CD4-positive, alpha-beta T cell (primary cell): Measurements from ENCODE around the gene ADO. TPM values are rescaled to one million over a fixed set of nuclear protein-coding genes. Genes with fewer than 3 reads are reported as not detected.

Experiments used
- ATAC-seq: fragments of 200-7000 bp; cut with Tn5 transposase; one replicate; pipeline ENCODE4 v1.10.0; 2022; ENCODE audit warnings: mild to moderate bottlenecking; ENCODE audit not compliant: poor library complexity
- CTCF ChIA-PET: fragments of 350-600 bp; sonication (Branson Sonifier 250); formaldehyde crosslinking; loops from one replicate; lab custom pipeline; 2021; ENCODE audit warnings: antibody characterized with exemption, inconsistent platforms; lab: Charles Lee
- POLR2A ChIA-PET: fragments of 350-600 bp; sonication (Branson Sonifier 250); formaldehyde crosslinking; loops from one replicate; lab custom pipeline; 2021; ENCODE audit warnings: antibody characterized with exemption, inconsistent platforms; lab: Charles Lee
- DNase-seq, 14 experiments: peaks; one replicate each; pipeline ENCODE4 v3.0.0-alpha.2; 2013 to 2020; ENCODE audit warnings: mixed read lengths in 2 of 14
- H3K27ac ChIP-seq, 2 donors: one replicate each; pipeline versions ENCODE4 v1.5.1 to v1.7.0; 2013; ENCODE audit warnings: low read length in 2 of 2, low read depth in 1 of 2, mild to moderate bottlenecking in 1 of 2
- H3K27me3 ChIP-seq, 2 experiments: 1 replicate in 1 of 2; 2 replicates in 1 of 2; pipeline versions ENCODE4 v1.6.1 to v1.7.0; 2013; ENCODE audit warnings: low read length in 2 of 2, control low read depth in 1 of 2, mild to moderate bottlenecking in 1 of 2, moderate library complexity in 1 of 2; ENCODE audit not compliant: insufficient read depth in 2 of 2, control insufficient read depth in 1 of 2
- H3K36me3 ChIP-seq: one replicate; pipeline ENCODE4 v1.6.1; 2013; ENCODE audit warnings: low read length, control low read depth; ENCODE audit not compliant: insufficient read depth
- H3K4me1 ChIP-seq: one replicate; pipeline ENCODE4 v1.6.1; 2013; ENCODE audit warnings: low read length, control low read depth; ENCODE audit not compliant: insufficient read depth
- H3K4me3 ChIP-seq: one replicate; pipeline ENCODE4 v1.5.1; 2013; ENCODE audit warnings: mild to moderate bottlenecking, low read length, moderate library complexity
- H3K9me3 ChIP-seq, 2 experiments: 1 replicate in 1 of 2; 2 replicates in 1 of 2; pipeline versions ENCODE4 v1.6.1 to v1.7.0; 2013; ENCODE audit warnings: low read length in 2 of 2, mild to moderate bottlenecking in 2 of 2, control low read depth in 1 of 2, moderate library complexity in 1 of 2; ENCODE audit not compliant: control insufficient read depth in 1 of 2, insufficient read depth in 1 of 2
- H3K27ac Mint-ChIP-seq: one replicate; pipeline ENCODE4 v1.8.0; 2020; ENCODE audit warnings: mixed read lengths
- H3K27me3 Mint-ChIP-seq: one replicate; pipeline ENCODE4 v1.8.0; 2021; ENCODE audit warnings: mixed read lengths
- H3K36me3 Mint-ChIP-seq: one replicate; pipeline ENCODE4 v1.8.0; 2021; ENCODE audit warnings: low read depth, mixed read lengths
- H3K4me1 Mint-ChIP-seq: one replicate; pipeline ENCODE4 v1.8.0; 2021; ENCODE audit warnings: low read depth, mixed read lengths
- H3K4me3 Mint-ChIP-seq: one replicate; pipeline ENCODE4 v1.8.0; 2020; ENCODE audit warnings: mild to moderate bottlenecking, mixed read lengths
- H3K9me3 Mint-ChIP-seq: one replicate; pipeline ENCODE4 v1.8.0; 2020; ENCODE audit warnings: mixed read lengths
- CTCF ChIP-seq: fragments of 200-600 bp; IDR thresholded peaks from one replicate; pipeline ENCODE4 v1.8.0; 2022; ENCODE audit warnings: antibody characterized with exemption, mild to moderate bottlenecking
- intact Hi-C, 2 experiments: fragments of 100-400 bp; cut with DNase I in 1 of 2; cut with micrococcal nuclease in 1 of 2; formaldehyde crosslinking; loops; one replicate each; pipeline versions ENCODE4 v1.15.1 to v1.9.0; 2023 to 2025; cut with DNase I, micrococcal nuclease
- total RNA-seq, 174 experiments: library from RNA in 2 of 174; stranded (reverse) in 2 of 174; gene quantifications; one replicate each; pipeline ENCODE4 v1.2.3 and lab custom pipeline; 2021 to 2026

ADO gene
- total RNA-seq, 2 experiments from 2014 or later: 14.3 to 15.9 TPM

GRCh38 chr10:62852961-62853702 is 48.6 kb downstream of the ADO start:
- Histone ChIP-seq H3K4me3 (no peak overlapping the region), H3K36me3 (no peaks in the 10 kb centered on the region), H3K27me3 (peaks cover 1 to 4% of the 10 kb centered on the region in 2 experiments), H3K9me3 (peaks cover 0 to 2% of the 10 kb centered on the region in 2 experiments), H3K4me1 (peaks cover 13% of the 10 kb centered on the region), H3K27ac (no peak overlapping the region)
- Mint-ChIP-seq H3K36me3 (no peaks in the 10 kb centered on the region), H3K4me3 (no peak overlapping the region), H3K9me3 (peaks cover 8% of the 10 kb centered on the region), H3K27me3 (peaks cover 10% of the 10 kb centered on the region), H3K27ac (no peak overlapping the region), H3K4me1 (peaks cover 12% of the 10 kb centered on the region)
- ATAC-seq: no peak
- peak in 3 of 14 experiments; percentile 11 to 42 (median 19) for DNase-seq
- ChIA-PET CTCF (interaction anchor here (0.7 kb wide), 1 partner anchor 1097 kb away, joined by 4 read pairs; no protein-coding TSS in a partner anchor), POLR2A (no interaction called here)
- no peak for TF ChIP-seq CTCF
- intact Hi-C loops: no loop called here

- DNase-seq: peak in 4 of 14 experiments; percentile 1 to 43 (median 26)
These were observed 49.2 kb downstream of the ADO start for GRCh38 chr10:62853710-62854109.

GRCh38 chr10:62856021-62856420 is 51.5 kb downstream of the ADO start:
- no peaks in the 10 kb centered on the region for H3K9me3 Mint-ChIP-seq
- no peak overlapping the region for H3K4me3 Mint-ChIP-seq
- H3K27ac Mint-ChIP-seq: no peak overlapping the region
- peak in 3 of 14 experiments; percentile 17 to 45 (median 29) for DNase-seq
- no peak overlapping the region for H3K27ac ChIP-seq
- H3K9me3 ChIP-seq: no peaks in the 10 kb centered on the region
- CTCF ChIA-PET: no interaction called here
- no peaks in the 10 kb centered on the region for H3K36me3 ChIP-seq
- peaks cover 18% of the 10 kb centered on the region for H3K4me1 Mint-ChIP-seq
- ATAC-seq: peak; percentile 48
- intact Hi-C loops: no loop called here
- POLR2A ChIA-PET: no interaction called here
- no peak overlapping the region for H3K4me3 ChIP-seq
- peaks cover 10% of the 10 kb centered on the region for H3K27me3 Mint-ChIP-seq
- no peak for TF ChIP-seq CTCF
- H3K27me3 ChIP-seq: peaks cover 0 to 4% of the 10 kb centered on the region in 2 experiments
- peaks cover 13% of the 10 kb centered on the region for H3K4me1 ChIP-seq
- no peaks in the 10 kb centered on the region for H3K36me3 Mint-ChIP-seq

More at GRCh38 chr10:62853710-62854109, 49.2 kb downstream of the ADO start:
- H3K4me3 Mint-ChIP-seq: no peak overlapping the region
- Histone ChIP-seq H3K36me3 (no peaks in the 10 kb centered on the region), H3K4me3 (no peak overlapping the region), H3K4me1 (peaks cover 13% of the 10 kb centered on the region), H3K27me3 (peaks cover 0 to 4% of the 10 kb centered on the region in 2 experiments), H3K9me3 (no peaks in the 10 kb centered on the region), H3K27ac (no peak overlapping the region)
- no peak overlapping the region for H3K27ac Mint-ChIP-seq
- peaks cover 3% of the 10 kb centered on the region for H3K9me3 Mint-ChIP-seq
- no peak for TF ChIP-seq CTCF
- no peak for ATAC-seq
- CTCF ChIA-PET: interaction anchor here (0.7 to 0.9 kb wide), 2 partner anchors 384 to 867 kb away, joined by 3 to 4 read pairs; no protein-coding TSS in a partner anchor
- POLR2A ChIA-PET: no interaction called here
- H3K36me3 Mint-ChIP-seq: no peaks in the 10 kb centered on the region
- peaks cover 10% of the 10 kb centered on the region for H3K27me3 Mint-ChIP-seq
- intact Hi-C loops: no loop called here
- peaks cover 12% of the 10 kb centered on the region for H3K4me1 Mint-ChIP-seq

Other genes with a start within 250 kb of the ADO start
- 1 to 10 TPM; 3.2 to 5.4 TPM for gene EGR2, start 11.6 kb downstream of the ADO start, total RNA-seq